ENCODE data around the gene DIS3L2. TPM values are rescaled to one million over a fixed set of nuclear protein-coding genes. Genes with fewer than 3 reads are reported as not detected.

Gene DIS3L2
- total and polyA plus RNA-seq, 2 of the 8 experiments (the other 6 are each of a cell fraction or from before 2014, with no cell fraction given) = 11.5 to 21.6 TPM

DNA sequence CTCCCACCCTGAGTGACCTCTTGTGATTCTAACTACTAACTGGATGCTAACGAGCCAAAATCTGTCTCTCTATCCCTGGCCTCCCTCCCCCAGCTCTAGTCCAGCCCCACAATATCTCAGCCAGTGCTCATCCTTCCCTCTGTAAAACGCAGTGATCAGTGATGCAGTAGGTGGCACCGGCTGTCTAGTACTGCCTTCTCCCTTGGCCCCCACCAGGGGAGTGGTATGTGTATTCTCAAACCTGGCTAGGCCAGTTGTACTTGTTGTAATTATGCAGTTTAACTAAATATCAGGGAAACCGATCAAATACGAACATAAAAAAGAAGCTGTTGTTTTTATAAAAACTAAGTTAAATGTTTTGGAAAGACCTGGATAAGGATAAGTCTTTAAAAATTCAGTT lies 303.8 kb downstream of the DIS3L2 start:
- CTCF ChIA-PET (ENCODE audit: partially characterized antibody) = interaction anchor here (0.6 to 1.7 kb wide), 3 partner anchors 9 to 364 kb away, joined by 3 to 4 read pairs (median 3); no protein-coding TSS in a partner anchor
- no peak for TF ChIP-seq RFX5 (IDR thresholded peaks at IDR 0.05; ENCODE audit: borderline replicate concordance, low read depth, low read length)
- no peak for TF ChIP-seq SP4 (IDR thresholded peaks at IDR 0.05; ENCODE audit: low read length)
- no peak for TF ChIP-seq CBX5 (IDR thresholded peaks at IDR 0.05; ENCODE audit: low read depth, low read length)
- TF ChIP-seq MAFK (IDR thresholded peaks at IDR 0.05; ENCODE audit: low read depth, low read length) = no peak
- TF ChIP-seq TCF12 (IDR thresholded peaks at IDR 0.05; ENCODE audit: low read depth, low read length) = no peak
- TF ChIP-seq EGR1 (IDR thresholded peaks at IDR 0.05; ENCODE audit: borderline replicate concordance, low read depth, low read length) = no peak
- no peak for TF ChIP-seq ASH2L (IDR thresholded peaks at IDR 0.05; ENCODE audit: low read length)
- no peak for TF ChIP-seq PHF8 (conservative IDR thresholded peaks at IDR 0.05; ENCODE audit: low read depth, low read length)
- no peak for TF ChIP-seq SIX5 (IDR thresholded peaks at IDR 0.05; ENCODE audit: low read depth, low read length)
- no peak for TF ChIP-seq GTF2F1 (IDR thresholded peaks at IDR 0.05; ENCODE audit: borderline replicate concordance, low read depth, low read length)
- no peak for TF ChIP-seq HDAC2 (IDR thresholded peaks at IDR 0.05; ENCODE audit: borderline replicate concordance in 1 of 2, low read depth in 2 of 2, low read length in 2 of 2)
- no peak for TF ChIP-seq POLR2AphosphoS5 (IDR thresholded peaks at IDR 0.05; ENCODE audit: low read depth, low read length)
- TF ChIP-seq KDM1A (IDR thresholded peaks at IDR 0.05; ENCODE audit: borderline replicate concordance, low read length) = no peak
- TF ChIP-seq SP1 (IDR thresholded peaks at IDR 0.05; ENCODE audit: low read depth, low read length) = no peak
- TF ChIP-seq POU5F1 (IDR thresholded peaks at IDR 0.05; ENCODE audit: low read depth, low read length) = no peak
- no peak for TF ChIP-seq JUN (IDR thresholded peaks at IDR 0.05; ENCODE audit: low read depth, low read length)

More for the DNA sequence above, 303.8 kb downstream of the DIS3L2 start:
- peaks cover 0 to 6% (median 0%) of the 10 kb centered on the region in 4 experiments; a peak in 2 of 7 replicates for H3K4me1 ChIP-seq (replicated peaks in 1 of 4; ENCODE audit: control insufficient read depth in 3 of 4, insufficient read depth in 4 of 4, low read length in 3 of 4)
- peaks cover 0 to 6% of the 10 kb centered on the region in 2 experiments for H4K20me1 ChIP-seq (replicated peaks in 1 of 2; ENCODE audit: control insufficient read depth in 1 of 2, insufficient read depth in 2 of 2, low read length in 2 of 2)
- H3K56ac ChIP-seq (replicated peaks; ENCODE audit: insufficient read length, low read depth, low read length) = no peak overlapping the region
- no peaks in the 10 kb centered on the region for H3K9me3 ChIP-seq (ENCODE audit: insufficient read depth in 2 of 2, low read depth in 1 of 2, low read length in 1 of 2)
- no peak for FAIRE-seq
- H2BK12ac ChIP-seq (ENCODE audit: low read depth, low read length) = no peak overlapping the region
- H3K27ac ChIP-seq (ENCODE audit: low read depth, low read length) = no peak overlapping the region
- H3K4me2 ChIP-seq (ENCODE audit: insufficient read depth in 1 of 2, low read depth in 2 of 2, low read length in 2 of 2) = no peak overlapping the region
- H2BK20ac ChIP-seq (ENCODE audit: low read length) = no peak overlapping the region
- POLR2A ChIA-PET (ENCODE audit: partially characterized antibody) = no interaction called here
- H2AK5ac ChIP-seq (ENCODE audit: low read depth, low read length) = no peak overlapping the region
- no peak overlapping the region for H2BK5ac ChIP-seq (ENCODE audit: low read depth, low read length)
- no peak overlapping the region for H2AFZ ChIP-seq (ENCODE audit: low read length)
- no peak overlapping the region for H3K4me3 ChIP-seq (ENCODE audit: extremely low read depth in 1 of 4, insufficient read depth in 2 of 4, low read depth in 3 of 4, low read length in 4 of 4)
- no peaks in the 10 kb centered on the region for H3K79me1 ChIP-seq (ENCODE audit: low read depth, low read length)
- no peak overlapping the region for H2BK15ac ChIP-seq (ENCODE audit: low read length)
- no peak overlapping the region for H2BK120ac ChIP-seq (replicated peaks; ENCODE audit: low read depth, low read length)
- H3K14ac ChIP-seq (ENCODE audit: insufficient read length) = no peak overlapping the region
- 95% methylated on average over 5 of the region's 5 CpGs; no CpG with 5 or more reads in 1 of the 2 experiments for WGBS, 2 experiments (ENCODE audit: extremely low coverage in 1 of 2, insufficient coverage in 1 of 2, insufficient read length in 1 of 2, insufficient replicate concordance in 2 of 2, low coverage in 1 of 2, low lambda C conversion rate in 2 of 2, missing lambda C conversion rate in 1 of 2)
- no peak overlapping the region for H4K8ac ChIP-seq (ENCODE audit: extremely low read depth, insufficient read depth, low read length)
- DNase-seq (ENCODE audit: low read depth in 1 of 2, low spot score in 2 of 2) = no peak
- no peak overlapping the region for H3K18ac ChIP-seq (ENCODE audit: extremely low read depth, low read length)
- no peak overlapping the region for H3K4ac ChIP-seq (replicated peaks; ENCODE audit: insufficient read length, low read depth, low read length)
- H4K91ac ChIP-seq (replicated peaks; ENCODE audit: insufficient read length, low read length) = no peak overlapping the region
- no peak overlapping the region for H3K9ac ChIP-seq (replicated peaks in 1 of 4; ENCODE audit: extremely low read depth in 1 of 4, low read depth in 3 of 4, low read length in 3 of 4)
- H3K23me2 ChIP-seq (ENCODE audit: low read depth, low read length) = no peaks in the 10 kb centered on the region
- no peak overlapping the region for H4K5ac ChIP-seq (ENCODE audit: insufficient read length, low read depth, low read length)
- no peak overlapping the region for H3K23ac ChIP-seq (ENCODE audit: insufficient read length)
- no peaks in the 10 kb centered on the region; a peak in 1 of 8 replicates for H3K36me3 ChIP-seq (ENCODE audit: control insufficient read depth in 2 of 4, insufficient read depth in 4 of 4, low read length in 3 of 4)
- H3K27me3 ChIP-seq (replicated peaks in 1 of 4; ENCODE audit: control insufficient read depth in 3 of 4, extremely low read depth in 1 of 4, insufficient read depth in 3 of 4, low read length in 3 of 4) = no peaks in the 10 kb centered on the region
- H3K79me2 ChIP-seq (ENCODE audit: control insufficient read depth in 1 of 2, insufficient read depth in 2 of 2, low read length in 2 of 2) = no peaks in the 10 kb centered on the region

All from H1 (cell line).